HG03460 (cell line): Measurements from ENCODE around the gene GRAMD1A.
"Not testable (repeated sequence)": the region's sequence is repeated elsewhere in the genome, so short reads cannot be mapped to it uniquely, and the experiment has no call there.

ENCODE experiments used
- ATAC-seq: cut with Tn5 transposase; IDR thresholded peaks from one replicate; pipeline ENCODE4 v1.9.1; 2021; ENCODE audit not compliant: unreplicated experiment

Gene GRAMD1A

DNA sequence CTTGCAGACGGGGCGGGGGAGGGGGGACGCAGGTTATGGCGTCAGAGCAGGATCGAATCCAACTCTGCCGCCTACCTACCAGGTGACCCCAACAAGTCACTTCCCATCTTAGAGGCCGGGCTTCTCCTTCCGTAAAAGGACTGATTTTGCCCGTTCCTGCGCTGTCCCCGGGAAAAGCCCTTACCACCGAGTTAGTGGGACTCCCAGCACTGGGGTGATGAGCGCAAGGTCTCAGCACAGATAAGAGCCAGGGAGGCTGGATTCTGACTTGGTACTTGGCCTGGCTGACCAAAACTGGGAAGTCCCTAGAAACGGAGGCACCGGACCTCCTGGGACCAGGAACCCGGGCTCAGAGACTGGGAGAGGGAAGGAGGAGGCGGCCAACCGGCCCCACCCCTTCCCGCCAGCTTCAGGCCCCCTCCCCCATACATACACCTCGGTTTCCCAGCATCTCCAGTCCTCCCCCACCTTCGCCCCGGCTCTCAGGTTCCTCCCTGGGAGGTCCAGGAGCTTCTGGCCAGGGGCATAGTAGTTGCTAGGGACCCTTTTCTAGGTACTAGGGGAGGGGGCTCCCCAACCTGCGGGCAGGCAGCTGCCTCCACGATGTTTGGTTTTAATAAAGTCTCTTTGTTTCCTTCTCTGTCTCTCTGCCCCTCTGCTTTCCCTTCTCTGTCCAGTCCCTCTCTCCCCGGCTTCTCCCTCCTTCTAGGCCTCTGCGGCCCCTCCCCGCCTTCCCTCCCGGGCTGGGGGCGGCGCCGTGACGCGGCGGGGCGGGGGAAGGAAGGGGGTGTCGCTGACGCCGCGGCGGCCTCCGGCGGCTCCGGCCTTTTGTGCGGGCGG lies at the start of gene GRAMD1A:
GRAMD1A (plus strand) TSS at position 826 of the 840 bp plus-strand sequence. CDS start 156 bp downstream, outside the sequence.
- peak; percentile 52 for ATAC-seq

DNA sequence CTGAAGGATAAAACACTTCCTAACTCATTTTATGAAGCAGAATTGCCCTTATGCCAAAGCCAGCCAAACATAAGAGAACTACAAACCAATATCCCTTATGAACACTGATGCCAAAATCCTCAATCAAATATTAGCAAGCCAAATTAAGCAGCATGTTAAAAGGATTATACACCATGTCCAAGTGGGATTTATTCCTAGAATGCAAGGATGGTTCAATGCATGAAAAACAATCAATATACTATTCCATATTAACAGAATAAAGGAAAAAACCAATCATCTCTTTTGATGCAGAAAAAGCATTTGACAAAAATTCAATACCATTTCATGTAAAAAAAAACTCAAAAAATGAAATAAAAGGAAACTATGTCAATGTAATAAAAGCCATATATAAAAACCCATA lies 47.0 kb upstream of the GRAMD1A start:
- ATAC-seq: no peak

DNA sequence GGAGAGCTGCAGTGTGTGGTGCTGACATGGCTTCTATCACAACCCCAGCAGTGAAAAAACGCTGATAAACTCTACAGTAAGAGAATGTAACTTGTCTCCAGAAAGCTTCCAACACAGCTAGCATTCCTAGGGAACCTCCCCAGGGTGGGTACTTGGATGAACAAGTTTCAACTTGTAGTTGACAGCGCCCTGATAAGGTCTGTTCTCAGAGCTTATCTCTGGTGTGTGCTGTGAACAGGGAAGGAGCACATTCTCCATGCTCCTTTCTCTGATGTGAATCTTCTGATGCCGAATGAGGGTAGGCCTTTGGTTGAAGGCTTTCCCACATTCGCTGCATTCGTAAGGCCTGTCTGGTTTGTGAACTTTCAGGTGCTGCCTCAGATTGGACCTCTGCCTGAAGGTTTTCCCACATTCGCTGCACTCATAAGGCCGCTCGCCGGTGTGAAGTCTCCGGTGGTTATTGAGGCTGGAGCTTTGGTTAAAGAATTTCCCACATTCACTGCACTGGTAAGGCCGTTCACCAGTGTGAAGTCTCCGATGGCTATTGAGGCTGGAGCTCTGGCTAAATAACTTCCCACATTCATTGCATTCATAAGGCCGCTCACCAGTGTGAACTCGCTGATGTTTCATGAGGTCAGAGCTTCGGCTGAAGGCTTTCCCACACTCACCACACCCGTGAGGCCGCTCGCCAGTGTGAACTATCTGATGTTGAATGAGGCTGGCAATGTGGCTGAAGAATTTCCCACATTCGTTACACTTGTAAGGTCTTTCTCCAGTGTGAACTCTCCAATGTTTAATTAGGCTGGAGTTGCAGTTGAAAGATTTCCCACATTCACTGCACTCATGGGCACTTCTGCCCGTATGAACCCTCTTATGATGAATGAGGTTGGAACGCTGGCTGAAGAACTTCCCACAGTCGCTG lies 42.0 kb upstream of the GRAMD1A start:
- ATAC-seq: no peak

DNA sequence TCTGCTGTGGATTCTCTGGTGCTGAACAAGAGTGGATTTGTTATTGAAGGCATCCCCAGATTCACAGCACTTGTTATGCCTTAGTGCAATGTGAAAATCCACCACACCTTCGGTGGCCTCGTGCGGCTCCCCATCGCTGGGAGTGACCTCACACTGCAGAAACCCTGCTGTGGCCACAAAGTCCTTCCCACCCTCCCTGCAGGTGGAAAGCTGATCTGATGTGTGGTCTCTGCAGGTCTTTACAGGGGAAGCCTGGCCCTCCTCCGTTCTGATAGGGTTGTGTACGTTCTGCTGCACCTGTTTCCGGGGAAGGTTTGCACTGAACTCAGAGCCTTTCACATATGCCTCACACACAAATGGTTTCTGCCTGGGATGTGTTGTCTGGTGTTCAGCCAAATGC lies 41.1 kb upstream of the GRAMD1A start:
- ATAC-seq: no peak

DNA sequence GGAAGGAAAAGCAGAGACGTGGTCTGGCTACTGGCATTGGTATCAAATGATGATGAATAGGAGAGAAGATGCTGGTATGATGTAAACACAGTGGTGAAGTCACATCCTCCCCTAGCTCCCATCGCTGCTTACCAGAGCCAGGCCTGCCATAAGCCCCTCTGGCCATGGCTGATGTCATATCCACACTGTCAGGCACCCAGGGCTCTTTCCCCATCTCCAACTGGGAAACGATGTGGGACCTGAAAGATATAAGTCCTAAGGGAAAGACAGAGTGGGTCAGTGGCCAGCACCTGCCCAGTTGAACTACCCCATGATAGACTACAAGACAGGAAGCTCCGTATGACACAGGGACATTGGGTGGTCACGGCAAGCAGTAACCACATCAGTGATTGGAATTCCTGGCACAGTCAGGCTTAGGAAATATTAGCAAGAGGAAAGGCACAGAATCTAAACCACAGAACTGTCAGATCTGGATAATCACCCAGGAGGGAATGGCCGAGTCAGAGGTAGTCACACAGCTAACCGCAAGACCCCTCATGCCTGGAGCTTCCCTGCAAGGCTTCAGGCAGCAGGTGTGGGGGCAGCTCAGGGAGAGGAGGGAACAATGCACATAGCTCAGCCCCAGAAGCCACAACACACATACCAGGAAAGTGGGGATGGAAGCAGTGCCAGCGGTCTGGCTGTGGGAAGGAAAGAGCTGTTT lies 39.9 kb upstream of the GRAMD1A start:
- ATAC-seq: no peak

DNA sequence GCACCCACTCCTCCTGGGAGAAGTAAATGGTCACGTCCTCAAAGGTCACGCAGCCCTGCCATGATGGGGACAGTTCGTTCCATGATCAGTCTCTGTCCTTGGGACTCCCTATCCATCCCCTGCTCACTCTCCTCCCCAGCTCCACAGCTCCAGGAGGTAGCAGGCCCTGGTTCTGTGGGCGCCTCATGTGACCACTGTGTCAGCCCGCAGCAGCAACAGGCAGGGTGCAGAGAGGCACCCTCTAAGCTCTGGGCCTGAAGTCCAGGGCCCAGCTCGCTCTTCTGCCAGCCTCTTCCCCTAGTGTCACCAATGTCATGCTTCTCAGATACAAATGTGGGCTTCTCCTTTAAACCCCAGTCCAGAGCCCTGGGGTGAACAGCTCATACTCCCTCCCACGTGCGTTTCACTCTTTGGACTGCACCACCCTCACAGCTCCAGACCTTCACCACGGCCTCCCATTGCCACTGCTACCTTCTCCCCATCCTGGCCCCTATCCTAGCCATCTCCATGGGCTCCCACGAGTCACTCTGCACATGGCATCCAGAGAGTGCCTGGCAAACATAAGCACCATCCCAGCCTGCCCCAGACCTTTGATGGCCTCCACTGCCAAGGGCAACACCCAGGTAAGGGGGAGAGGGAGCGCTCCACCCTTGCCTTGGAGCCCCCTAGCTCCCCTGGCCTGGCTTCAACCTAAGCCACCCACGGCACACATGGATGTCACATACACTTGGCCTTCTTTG lies 39.0 kb upstream of the GRAMD1A start:
- ATAC-seq: no peak

DNA sequence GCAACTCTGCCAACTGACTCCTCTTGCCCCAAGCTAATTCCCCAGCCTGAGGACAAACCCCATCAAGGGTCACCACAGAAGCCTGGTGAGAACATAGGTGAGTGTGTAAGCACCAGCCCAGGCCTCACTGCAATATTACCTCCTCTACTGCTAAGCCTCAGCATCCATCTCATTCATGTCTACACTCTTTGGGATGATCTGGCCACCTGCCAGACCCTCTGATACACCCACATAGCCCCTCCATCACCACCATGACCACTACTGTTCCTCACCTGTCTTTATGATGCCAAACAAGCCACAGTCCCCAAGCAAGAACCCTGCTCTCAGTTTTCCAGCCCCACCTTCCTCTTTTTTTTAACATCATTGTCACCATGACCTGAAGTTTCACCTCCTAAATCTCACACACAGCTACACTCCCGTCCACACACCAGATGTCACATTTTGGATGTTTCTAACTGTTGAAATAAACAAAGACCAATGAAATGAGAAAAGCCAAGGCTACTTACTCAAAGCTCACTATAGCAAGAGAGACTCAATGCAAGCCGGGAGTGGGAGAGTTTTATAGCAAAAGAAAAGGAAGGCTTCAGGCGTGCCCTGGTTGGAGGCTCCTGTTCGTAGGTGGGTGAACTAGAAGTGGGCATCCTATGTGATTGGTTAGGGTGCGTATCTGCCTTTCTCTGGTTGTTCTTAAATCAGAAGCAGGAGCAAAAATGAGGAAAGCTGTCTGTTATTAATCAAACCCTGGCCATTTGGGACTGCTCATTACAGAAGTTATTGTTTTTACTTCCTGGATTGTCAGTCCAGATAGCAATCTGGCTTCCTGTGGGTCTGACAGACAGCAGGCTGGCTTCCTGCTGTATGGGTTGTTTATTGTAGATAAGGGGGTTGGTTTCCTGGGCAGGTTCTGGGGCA lies 38.1 kb upstream of the GRAMD1A start:
- no peak for ATAC-seq

DNA sequence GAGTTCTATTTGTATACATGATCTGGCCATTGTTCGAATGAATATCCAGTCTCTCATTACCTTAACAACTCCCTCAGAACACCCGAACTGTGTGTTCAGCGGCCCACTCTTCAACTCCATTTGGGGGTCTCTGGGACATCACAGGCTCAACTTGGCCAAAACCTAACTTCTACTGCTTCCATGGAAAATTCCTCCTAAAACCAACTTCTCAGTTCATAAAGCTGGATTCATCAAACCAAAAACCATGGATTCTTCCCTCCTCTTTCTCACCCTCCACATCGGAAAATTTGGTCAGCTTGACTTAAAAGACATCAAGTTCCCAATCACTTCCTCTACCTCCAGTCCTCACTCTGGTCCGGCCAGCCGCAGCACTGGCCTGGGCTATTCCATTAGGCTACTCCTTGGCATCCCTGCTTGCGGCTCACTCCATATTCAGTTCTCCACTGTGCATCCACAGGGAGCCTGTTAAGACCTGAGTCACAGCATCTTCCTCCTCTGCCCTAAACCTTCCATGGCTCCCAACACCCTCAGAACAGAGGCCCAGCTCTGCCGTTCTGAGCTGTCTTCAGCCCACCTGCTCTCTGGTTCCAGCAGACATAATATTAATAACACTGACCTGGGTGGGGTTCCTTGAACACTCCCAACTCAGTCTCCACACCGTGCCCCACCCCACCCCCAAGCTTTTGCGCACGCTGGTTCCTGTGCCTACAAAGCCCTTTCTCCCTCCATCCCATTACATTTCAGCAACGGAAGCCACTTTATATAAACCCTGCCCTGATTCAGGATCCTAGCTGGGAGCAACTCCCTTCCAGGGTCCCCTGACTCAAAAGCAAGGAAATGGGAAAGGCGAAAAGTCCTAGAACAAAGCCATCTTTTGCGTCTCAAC lies 37.2 kb upstream of the GRAMD1A start:
- ATAC-seq: no peak

DNA sequence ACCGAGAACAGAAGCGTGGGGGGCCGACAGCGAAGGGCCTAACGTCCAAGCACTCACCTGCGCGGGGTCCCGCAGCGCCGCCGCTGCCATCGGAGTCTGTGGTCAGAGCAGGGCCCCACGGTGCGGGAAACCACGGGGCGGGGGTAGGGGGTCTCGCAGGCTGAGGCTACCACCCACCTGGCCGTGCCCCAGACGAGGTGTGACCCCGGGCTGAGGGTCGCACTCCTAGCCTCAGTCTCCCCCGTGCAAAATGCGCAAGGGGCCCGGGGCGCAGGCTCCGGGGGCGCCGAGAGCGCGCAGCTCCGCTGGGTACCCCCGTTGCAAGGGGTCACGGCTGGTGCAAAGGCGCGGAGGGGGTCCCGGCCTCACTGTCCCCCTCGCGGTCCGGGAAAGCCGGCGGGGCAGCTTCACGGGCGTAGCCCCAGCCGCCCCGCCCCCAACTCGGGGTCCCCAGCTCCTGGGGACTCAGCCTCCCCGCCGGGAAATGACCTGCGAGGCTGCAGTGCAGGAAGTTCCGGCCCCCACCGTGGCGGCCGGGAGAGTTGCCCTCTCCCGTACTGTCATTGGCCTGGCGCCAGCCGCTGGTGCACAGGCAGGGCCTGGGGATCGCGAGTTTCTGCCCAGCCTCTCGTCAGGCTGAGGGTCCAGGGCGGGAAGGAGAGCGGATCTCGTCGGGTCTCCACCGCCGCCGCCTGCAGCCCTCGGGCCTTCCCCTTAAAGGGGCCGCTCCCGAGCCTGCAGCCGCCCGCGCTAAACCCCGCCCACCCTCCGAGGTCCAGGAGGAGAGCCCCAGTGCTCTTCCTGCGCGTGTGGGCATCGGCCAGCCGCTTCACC lies 36.3 kb upstream of the GRAMD1A start, which contains the start of gene ZNF792:
ZNF792 (minus strand) TSS at position 657 of the 834 bp plus-strand sequence; CDS start at position 90, 567 bp downstream.
- peak; percentile 76 for ATAC-seq

DNA sequence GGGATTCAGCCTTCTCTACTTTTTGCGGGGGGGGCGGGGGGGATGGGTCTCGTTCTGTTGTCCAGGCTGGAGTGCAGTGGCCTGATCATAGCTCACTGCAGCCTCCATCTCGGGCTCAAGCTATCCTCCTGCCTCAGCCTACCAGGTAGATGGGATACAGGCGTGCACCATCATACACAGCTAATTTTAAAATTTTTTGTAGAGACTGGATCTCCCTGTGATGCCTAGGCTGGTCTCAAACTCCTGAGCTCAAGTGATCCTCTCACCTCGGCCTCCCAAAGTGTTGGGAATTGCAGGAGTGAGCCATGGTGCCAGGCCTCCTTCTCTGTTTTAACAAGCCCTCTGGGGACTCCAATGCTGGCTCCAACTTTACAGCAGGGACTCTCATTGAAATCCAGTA lies 35.5 kb upstream of the GRAMD1A start:
- no peak for ATAC-seq

DNA sequence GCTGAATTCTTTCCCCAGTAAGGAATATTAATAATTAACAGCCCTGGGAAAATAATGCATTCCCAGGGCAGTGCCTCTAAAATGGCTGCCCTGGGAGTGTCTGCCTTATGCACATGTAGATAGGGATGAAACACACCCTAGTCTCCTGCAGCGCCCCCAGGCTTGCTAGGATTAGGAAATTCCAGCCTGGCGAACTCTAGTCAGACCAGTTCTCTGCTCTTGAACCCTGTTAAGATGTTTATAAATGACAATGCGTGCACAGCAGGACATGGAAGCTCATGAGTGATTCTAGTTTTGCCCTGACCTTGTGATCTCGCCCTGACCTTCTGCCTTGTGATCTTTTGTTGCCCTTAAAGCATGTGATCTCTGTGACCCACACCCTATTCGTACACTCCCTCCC lies 34.6 kb upstream of the GRAMD1A start:
- ATAC-seq: not testable (repeated sequence)

DNA sequence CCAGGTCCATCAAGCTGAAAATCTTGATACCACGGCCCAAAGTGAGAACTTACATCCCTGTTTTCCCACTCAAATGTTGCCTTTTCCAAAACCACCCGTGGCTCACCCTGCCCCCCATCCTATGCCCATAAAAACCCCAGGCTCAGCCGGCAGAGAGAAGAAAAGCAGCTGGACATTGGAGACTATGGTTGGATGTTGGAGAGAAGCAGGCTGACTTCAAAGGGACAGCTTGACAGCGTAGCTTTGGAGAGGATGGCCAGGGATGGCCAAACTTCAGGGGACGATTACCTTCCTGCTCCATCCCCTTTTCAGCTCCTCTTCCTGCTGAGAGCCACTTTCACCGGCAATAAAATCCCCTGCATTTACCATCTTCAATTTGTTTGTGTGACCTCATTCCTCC lies 32.6 kb upstream of the GRAMD1A start:
- no peak for ATAC-seq

DNA sequence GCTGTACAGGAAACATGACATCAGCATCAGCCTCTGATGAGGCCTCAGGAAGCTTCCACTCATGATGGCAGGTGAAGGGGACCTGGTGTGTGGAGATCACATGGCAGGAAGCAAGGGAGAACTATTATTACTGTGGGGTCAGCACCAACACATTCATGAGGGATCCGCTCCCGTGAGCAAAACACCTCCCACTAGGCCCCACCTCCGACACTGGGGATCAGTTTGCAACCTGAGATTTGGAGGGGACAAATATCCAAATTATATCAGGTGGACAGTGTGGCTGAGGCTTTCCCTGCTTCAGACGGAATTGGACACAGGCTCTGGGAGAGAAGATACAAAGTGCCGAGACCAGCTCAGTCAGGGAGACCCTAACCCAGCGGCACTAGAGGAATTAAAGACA lies 30.4 kb upstream of the GRAMD1A start:
- no peak for ATAC-seq

DNA sequence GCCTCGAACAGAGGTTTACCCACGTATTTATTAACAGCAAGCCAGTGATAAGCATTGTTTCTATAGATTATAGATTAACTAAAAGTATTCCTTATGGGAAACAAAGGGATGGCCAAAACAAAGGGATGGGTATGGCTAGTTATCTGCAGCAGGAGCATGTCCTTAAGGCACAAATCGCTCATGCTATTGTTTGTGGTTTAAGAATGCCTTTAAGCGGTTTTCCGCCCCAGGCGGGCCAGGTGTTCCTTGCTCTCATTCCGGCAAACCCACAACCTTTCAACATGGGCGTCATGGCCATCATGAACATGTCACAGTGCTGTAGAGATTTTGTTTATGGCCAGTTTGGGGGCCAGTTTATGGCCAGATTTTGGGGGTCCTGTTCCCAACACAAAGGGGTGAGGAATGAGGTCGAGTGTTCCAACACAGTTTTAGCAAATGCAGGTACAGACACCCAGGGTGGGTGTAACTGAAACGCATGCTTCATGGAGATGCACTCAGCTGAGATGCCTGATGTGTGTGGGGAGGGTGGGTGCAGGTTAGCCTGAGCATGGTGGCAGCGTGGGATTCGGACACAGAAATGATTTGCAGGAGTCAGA lies 29.8 kb upstream of the GRAMD1A start:
- not testable (repeated sequence) for ATAC-seq

DNA sequence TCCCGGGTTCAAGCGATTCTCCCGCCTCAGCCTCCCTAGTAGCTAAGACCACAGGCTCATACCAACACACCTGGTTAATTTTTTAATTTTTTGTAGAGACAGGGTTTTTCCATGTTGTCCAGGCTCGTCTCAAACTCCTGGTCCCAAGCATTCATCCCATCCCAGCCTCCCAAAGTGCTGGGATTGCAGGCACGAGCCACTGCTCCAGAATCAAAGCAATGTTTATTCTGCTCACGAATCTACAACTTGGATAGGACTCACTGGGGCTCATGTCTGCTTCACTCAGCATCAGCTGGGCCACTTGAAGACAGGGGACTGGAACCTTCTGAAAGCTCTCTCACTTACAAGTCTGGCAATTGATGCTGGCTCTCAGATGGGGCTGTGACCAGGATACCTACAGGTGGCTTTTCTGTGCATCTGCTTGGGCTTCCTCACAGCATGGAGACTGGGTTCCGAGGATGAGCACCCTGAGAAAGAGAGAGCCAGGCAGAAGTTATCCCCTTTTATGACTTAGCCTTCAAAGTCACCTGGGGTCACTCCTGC lies 27.9 kb upstream of the GRAMD1A start:
- no peak for ATAC-seq

DNA sequence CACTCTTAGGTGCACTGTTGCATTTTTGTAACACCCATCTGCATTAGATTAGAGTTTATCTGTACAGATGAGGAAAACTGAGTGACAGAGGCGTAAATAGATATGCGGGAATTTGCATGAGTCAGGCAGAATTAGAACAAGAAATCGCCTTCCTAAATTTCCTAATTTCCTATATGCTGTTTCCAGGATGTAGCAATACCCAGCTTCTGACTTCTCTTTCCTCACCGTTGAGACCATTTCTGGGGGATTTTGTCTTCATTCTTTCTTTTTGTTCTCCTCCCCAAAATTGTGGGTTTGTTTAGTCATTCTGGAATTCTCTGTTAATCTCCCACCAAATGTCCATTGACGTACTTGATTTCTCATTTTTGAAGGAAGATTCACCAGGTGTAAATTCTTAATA lies 25.5 kb upstream of the GRAMD1A start:
- ATAC-seq: no peak

DNA sequence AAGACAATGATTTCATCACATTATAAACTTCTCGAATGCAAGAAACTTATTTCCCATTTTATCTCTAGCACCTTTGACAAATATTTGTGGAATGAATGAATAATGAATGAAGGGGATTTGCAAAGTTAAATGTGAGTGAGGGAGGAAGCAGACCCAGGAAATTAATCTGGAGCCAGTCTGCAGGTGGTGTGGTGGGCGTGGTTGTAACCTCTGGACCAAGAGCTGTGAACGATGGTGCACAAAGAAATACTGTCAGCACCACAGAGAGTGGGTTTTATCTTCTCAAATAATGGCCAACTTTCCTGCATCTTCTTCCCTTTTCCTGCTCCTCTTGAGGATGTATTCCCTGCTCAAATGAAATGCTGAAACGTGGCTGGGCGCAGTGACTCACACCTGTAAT lies 25.1 kb upstream of the GRAMD1A start:
- ATAC-seq: no peak
